ENCODE results near the gene PIP5K1A. TPM values are rescaled to one million over a fixed set of nuclear protein-coding genes. Genes with fewer than 3 reads are reported as not detected.
"Not testable (repeated sequence)": the region's sequence is repeated elsewhere in the genome, so short reads cannot be mapped to it uniquely, and the experiment has no call there.

Gene PIP5K1A
- total RNA-seq, 1 donor from 2014 or later = 47.9 TPM

DNA sequence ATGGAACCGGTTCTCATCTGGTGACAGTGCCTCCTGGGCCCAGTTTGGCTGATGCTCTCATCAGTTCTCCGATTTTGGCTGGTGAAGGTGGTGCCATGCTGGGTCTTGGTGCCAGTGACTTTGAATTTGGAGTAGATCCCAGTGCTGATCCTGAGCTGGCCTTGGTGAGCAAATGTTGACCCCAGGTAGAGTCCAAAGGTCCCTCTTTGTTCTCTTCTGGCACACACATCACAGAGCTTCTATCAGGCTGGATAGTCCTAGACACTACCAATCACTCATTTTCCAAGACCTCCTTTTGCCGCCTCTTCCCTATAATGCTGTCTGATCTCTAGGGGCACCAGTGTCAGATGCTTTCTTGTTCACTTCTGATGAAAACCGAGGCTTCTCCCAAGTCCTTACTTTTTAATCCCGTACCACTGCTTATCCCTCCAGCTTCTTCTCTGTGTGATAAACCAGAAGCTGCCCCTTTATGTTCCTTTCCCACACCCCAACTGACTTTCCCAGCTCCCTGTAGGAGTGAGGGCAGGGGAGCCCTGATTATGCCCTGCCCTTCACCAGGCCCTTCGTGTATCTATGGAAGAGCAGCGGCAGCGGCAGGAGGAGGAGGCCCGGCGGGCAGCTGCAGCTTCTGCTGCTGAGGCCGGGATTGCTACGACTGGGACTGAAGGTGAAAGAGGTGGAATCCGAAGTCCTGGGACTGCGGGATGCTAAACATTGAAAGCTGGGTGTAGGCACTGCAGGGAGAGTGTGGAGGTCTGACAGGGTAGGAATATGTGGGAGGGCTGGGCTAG, 67.3 kb downstream of the PIP5K1A start:
- no peak overlapping the region for H3K4me3 ChIP-seq
- no peaks in the 10 kb centered on the region for H3K9me3 ChIP-seq
- H3K27me3 ChIP-seq (ENCODE audit: low read depth) = no peaks in the 10 kb centered on the region
- no peaks in the 10 kb centered on the region for H3K4me1 ChIP-seq
- TF ChIP-seq, protein P1, sequence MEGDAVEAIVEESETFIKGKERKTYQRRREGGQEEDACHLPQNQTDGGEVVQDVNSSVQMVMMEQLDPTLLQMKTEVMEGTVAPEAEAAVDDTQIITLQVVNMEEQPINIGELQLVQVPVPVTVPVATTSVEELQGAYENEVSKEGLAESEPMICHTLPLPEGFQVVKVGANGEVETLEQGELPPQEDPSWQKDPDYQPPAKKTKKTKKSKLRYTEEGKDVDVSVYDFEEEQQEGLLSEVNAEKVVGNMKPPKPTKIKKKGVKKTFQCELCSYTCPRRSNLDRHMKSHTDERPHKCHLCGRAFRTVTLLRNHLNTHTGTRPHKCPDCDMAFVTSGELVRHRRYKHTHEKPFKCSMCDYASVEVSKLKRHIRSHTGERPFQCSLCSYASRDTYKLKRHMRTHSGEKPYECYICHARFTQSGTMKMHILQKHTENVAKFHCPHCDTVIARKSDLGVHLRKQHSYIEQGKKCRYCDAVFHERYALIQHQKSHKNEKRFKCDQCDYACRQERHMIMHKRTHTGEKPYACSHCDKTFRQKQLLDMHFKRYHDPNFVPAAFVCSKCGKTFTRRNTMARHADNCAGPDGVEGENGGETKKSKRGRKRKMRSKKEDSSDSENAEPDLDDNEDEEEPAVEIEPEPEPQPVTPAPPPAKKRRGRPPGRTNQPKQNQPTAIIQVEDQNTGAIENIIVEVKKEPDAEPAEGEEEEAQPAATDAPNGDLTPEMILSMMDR (IDR thresholded peaks at IDR 0.05) = no peak
- DNase-seq = no peak
- peaks cover 86% of the 10 kb centered on the region for H3K36me3 ChIP-seq
- intact Hi-C loops (cut with DNase I) = no loop called here
- no peak for ATAC-seq
- H3K27ac ChIP-seq = no peak overlapping the region

- TF ChIP-seq, protein P1 (IDR thresholded peaks at IDR 0.05) = no peak
- DNase-seq = no peak
- ATAC-seq = no peak
- H3K9me3 ChIP-seq = no peaks in the 10 kb centered on the region
- no peaks in the 10 kb centered on the region for H3K4me1 ChIP-seq
- peaks cover 86% of the 10 kb centered on the region for H3K36me3 ChIP-seq
- H3K27me3 ChIP-seq (ENCODE audit: low read depth) = no peaks in the 10 kb centered on the region
- no peak overlapping the region for H3K27ac ChIP-seq
- intact Hi-C loops (cut with DNase I) = no loop called here
- H3K4me3 ChIP-seq = no peak overlapping the region
Observed at GRCh38 chr1:151266315-151266714, 68.0 kb downstream of the PIP5K1A start.

- H3K27me3 ChIP-seq (ENCODE audit: low read depth) = no peaks in the 10 kb centered on the region
- ATAC-seq = no peak
- no peak for DNase-seq
- no peaks in the 10 kb centered on the region for H3K9me3 ChIP-seq
- H3K4me1 ChIP-seq = no peaks in the 10 kb centered on the region
- no peak overlapping the region for H3K27ac ChIP-seq
- TF ChIP-seq, protein P1 (IDR thresholded peaks at IDR 0.05) = no peak
- H3K36me3 ChIP-seq = peaks cover 86% of the 10 kb centered on the region
- intact Hi-C loops (cut with DNase I) = no loop called here
- no peak overlapping the region for H3K4me3 ChIP-seq
Observed at GRCh38 chr1:151266821-151267220, 68.5 kb downstream of the PIP5K1A start.

DNA sequence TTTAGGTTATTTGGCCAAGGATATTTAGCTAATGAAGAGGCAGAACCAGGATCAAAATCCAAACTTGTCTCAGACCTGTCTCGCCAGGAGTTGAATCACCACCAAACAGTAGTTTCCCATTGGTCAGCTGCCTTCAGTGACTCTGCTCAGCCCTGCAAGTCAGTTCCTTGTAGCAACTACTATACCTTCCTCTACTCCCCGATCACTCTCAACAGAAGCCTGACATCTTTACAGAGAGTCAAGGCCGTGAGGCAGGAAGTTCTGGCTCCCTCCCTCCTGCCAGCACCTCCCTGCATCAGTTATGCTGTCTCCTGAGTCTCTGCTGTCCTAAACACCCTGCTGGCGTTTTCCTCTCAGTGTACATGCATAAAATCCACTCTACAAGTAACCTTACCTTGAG, 69.4 kb downstream of the PIP5K1A start:
- H3K27me3 ChIP-seq (ENCODE audit: low read depth) = no peaks in the 10 kb centered on the region
- TF ChIP-seq, protein P1 (IDR thresholded peaks at IDR 0.05) = no peak
- no peak overlapping the region for H3K4me3 ChIP-seq
- H3K27ac ChIP-seq = no peak overlapping the region
- intact Hi-C loops (cut with DNase I) = no loop called here
- H3K4me1 ChIP-seq = no peaks in the 10 kb centered on the region
- H3K36me3 ChIP-seq = peaks cover 77% of the 10 kb centered on the region
- no peaks in the 10 kb centered on the region for H3K9me3 ChIP-seq
- no peak for DNase-seq
- ATAC-seq = no peak

- TF ChIP-seq, protein P1 (IDR thresholded peaks at IDR 0.05) = no peak
- intact Hi-C loops (cut with DNase I) = no loop called here
Observed at GRCh38 chr1:151273924-151274466, 75.6 kb downstream of the PIP5K1A start.

GRCh38 chr1:151275341-151275740, 77.0 kb downstream of the PIP5K1A start:
- ATAC-seq; H3K9me3 ChIP-seq; H3K4me1 ChIP-seq; intact Hi-C loops (cut with DNase I); H3K27ac ChIP-seq; H3K4me3 ChIP-seq; H3K27me3 ChIP-seq (ENCODE audit: low read depth); H3K36me3 ChIP-seq: not testable (repeated sequence)
- DNase-seq = peak; percentile 66

More at GRCh38 chr1:151273924-151274466, 75.6 kb downstream of the PIP5K1A start:
- ATAC-seq = peak in 1 of 2 donors; percentile 16
- H3K9me3 ChIP-seq = no peaks in the 10 kb centered on the region
- H3K4me1 ChIP-seq = no peaks in the 10 kb centered on the region
- H3K36me3 ChIP-seq = peaks cover 14% of the 10 kb centered on the region
- H3K27ac ChIP-seq = no peak overlapping the region
- no peak for DNase-seq
- H3K4me3 ChIP-seq = no peak overlapping the region
- H3K27me3 ChIP-seq (ENCODE audit: low read depth) = no peaks in the 10 kb centered on the region
